Measurements from ENCODE around the gene IGHMBP2.

GRCh38 chr11:68862421-68862820 is 41.3 kb upstream of the IGHMBP2 start:
- TF ChIP-seq, protein P1, sequence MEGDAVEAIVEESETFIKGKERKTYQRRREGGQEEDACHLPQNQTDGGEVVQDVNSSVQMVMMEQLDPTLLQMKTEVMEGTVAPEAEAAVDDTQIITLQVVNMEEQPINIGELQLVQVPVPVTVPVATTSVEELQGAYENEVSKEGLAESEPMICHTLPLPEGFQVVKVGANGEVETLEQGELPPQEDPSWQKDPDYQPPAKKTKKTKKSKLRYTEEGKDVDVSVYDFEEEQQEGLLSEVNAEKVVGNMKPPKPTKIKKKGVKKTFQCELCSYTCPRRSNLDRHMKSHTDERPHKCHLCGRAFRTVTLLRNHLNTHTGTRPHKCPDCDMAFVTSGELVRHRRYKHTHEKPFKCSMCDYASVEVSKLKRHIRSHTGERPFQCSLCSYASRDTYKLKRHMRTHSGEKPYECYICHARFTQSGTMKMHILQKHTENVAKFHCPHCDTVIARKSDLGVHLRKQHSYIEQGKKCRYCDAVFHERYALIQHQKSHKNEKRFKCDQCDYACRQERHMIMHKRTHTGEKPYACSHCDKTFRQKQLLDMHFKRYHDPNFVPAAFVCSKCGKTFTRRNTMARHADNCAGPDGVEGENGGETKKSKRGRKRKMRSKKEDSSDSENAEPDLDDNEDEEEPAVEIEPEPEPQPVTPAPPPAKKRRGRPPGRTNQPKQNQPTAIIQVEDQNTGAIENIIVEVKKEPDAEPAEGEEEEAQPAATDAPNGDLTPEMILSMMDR (IDR thresholded peaks at IDR 0.05; ENCODE audit: insufficient read depth, low read length, poor library complexity, severe bottlenecking): no peak
- TF ChIP-seq EZH2phosphoT487 (conservative IDR thresholded peaks at IDR 0.05; ENCODE audit: low read length): no peak

Data from SU-DHL-6 (cell line).